GM12874 (cell line): ENCODE measurements around the gene HAVCR2.

Experiments used
- CTCF ChIP-seq: IDR thresholded peaks from 2 replicates; pipeline ENCODE4 v1.5.1; 2011; ENCODE audit warnings: low read depth, mild to moderate bottlenecking, control low read depth, low read length, moderate library complexity; ENCODE audit not compliant: insufficient read depth

The HAVCR2 gene

GRCh38 chr5:157108976-157109375 is at the start of gene HAVCR2:
Gene HAVCR2, minus strand, starts transcription at chr5:157109044. Its CDS starts 61 bp downstream, at chr5:157108983.
- no peak for TF ChIP-seq CTCF

GRCh38 chr5:157157293-157157891 is 48.5 kb upstream of the HAVCR2 start:
- no peak for TF ChIP-seq CTCF

- TF ChIP-seq CTCF = no peak
Measured at GRCh38 chr5:157155297-157155696, 46.5 kb upstream of the HAVCR2 start.

GRCh38 chr5:157150995-157151394 is 42.2 kb upstream of the HAVCR2 start:
- TF ChIP-seq CTCF = no peak

GRCh38 chr5:157148734-157149615 is 40.1 kb upstream of the HAVCR2 start:
- peak; percentile 71 for TF ChIP-seq CTCF

- TF ChIP-seq CTCF = no peak
Measured at GRCh38 chr5:157143127-157143971, 34.5 kb upstream of the HAVCR2 start.

- TF ChIP-seq CTCF = no peak
Measured at GRCh38 chr5:157142317-157143126, 33.7 kb upstream of the HAVCR2 start, which contains the start of gene MED7. Gene MED7, minus strand, starts transcription at chr5:157142865. Its CDS starts 3,434 bp downstream, at chr5:157139431.
